ENCODE data around the gene KRT80.
A peak's percentile ranks its signal among the peaks of the same experiment; 100 is the strongest.

KRT80 gene

DNA sequence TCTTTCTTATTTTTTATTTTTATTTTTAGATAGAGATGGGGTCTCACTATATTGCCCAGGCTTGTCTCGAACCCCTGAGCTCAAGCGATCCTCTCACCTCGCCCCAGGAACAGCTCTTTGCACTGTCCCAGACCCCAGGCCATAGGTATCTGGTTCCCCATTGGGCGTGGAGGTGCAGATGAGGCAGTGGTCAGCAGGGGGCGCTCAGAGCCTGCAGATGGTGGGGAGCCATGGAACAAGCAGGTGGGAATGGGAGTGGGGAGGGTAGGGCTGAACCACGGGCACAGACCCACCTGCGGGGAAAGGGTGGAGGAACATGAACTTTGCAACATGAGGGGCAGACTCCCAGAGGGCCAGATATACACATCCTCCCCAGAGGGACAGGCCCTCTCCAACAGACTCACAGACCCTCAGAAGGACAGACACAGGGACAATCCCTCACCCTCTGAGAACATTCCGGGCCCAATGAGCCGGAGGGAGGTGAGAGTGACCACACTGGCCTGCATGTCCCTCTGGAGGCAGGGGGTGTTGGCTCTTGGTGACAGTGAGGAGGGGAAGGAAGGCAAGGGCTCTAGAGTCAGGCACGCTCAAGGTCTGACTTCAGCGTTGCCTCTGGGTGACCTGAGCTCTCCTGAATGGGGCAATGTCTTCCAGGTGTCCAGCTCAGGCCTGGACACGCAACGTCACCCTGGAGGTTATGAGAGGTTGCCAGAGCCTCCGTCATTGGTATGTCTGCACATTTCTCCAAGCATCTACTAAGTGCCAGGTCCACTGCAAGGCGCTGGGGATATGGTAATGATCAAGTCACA lies 34.9 kb downstream of the KRT80 start:
- DNase-seq (ENCODE audit: low read depth in 2 of 3, low spot score in 2 of 3), result peak; percentile 31 to 62 (median 61)

DNA sequence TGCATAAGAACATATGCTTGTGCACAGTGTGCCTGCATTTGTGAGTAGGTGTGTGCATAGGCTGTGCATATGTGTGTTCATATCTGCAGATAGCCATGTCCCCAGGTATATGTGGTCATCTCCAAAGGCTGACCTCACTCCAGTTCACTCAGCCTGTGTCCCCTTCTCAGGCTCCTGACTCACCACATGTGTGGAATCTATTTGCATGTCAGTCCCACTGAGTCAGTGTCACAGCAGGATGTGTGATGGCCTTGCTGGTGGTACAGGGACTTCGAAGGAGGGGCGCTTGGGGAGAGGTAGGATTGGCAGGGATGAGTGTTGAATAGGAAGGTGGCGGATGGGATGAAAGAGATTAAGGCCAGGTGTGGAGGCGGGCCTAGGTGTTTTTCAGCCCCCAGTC lies 35.5 kb downstream of the KRT80 start:
- DNase-seq (ENCODE audit: low read depth in 2 of 3, low spot score in 2 of 3), result no peak

- no peak for DNase-seq (ENCODE audit: low read depth in 2 of 3, low spot score in 2 of 3)
Measured at GRCh38 chr12:52155048-52155868, 36.6 kb downstream of the KRT80 start.

DNA sequence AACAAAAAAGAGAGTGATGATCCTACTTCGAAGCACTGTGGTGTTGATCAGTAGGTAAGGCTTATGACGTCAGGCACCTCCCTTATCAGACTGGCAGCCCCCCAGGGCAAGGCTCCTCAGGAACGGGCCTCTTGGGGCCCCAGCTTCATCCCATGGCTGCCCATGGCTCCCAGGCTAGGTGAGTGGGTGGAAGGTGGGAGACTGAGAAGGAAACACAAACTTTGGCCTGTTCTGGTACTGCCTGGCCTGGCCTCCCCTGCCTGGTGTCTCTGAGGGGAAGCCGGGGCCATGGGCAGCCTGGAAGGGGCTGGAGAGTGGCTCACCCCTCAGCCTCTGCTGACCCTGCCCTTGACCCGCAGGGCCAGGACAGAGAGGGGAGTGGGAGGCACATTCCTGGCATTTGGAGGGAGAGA lies 38.9 kb downstream of the KRT80 start:
- DNase-seq (ENCODE audit: low read depth in 2 of 3, low spot score in 2 of 3), result no peak

DNA sequence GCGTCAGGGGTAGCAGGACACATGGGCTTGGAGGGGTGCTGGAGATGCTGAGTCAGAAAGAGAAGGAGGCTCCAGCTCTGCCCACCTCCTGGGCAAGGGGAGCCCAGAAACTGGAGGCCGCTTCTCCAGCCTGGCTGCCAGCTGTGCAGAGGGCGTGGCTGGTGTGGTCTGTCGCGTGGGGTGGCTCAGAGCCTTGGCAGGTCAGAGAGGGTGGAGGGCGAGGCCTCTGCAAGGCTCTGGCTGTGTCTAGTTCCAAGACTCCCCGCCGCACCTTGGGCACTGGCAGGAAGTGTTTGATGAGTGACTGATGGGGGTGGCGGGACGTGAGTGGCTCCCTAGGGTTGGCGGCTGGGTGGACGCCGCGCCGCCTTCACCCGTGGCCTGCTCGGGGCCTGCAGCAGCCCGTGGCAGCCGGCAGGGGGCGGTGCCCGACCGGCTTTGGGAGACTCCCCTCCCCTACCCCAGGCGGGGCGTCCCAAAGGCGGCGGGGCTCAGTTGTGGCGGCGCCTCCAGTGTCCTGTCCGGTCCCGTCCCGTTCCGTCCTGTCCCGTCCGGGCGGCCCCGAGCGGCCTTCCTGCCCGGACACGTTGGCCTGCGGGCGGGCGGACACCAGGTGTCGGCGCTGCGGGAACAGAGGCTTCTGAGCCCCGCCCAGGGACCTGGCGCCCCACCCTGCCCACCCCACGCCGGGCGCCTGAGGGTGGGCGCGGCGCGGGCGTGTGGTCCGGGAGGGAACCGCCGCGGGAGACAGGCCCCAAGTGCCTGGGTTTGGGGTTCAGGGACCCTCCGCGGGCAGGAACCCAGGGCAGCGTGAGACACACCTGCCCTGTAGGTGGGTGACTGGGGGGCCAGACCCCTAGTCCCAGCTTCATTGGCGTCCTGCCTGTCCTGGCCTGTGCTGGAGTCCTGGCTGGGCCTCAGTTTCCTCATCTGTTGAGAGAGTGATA lies 39.7 kb downstream of the KRT80 start:
- peak in 2 of 3 experiments; percentile 20 to 42 for DNase-seq (ENCODE audit: low read depth in 2 of 3, low spot score in 2 of 3)

- DNase-seq (ENCODE audit: low read depth in 2 of 3, low spot score in 2 of 3), result no peak
Measured at GRCh38 chr12:52151153-52151836, 40.5 kb downstream of the KRT80 start.

DNA sequence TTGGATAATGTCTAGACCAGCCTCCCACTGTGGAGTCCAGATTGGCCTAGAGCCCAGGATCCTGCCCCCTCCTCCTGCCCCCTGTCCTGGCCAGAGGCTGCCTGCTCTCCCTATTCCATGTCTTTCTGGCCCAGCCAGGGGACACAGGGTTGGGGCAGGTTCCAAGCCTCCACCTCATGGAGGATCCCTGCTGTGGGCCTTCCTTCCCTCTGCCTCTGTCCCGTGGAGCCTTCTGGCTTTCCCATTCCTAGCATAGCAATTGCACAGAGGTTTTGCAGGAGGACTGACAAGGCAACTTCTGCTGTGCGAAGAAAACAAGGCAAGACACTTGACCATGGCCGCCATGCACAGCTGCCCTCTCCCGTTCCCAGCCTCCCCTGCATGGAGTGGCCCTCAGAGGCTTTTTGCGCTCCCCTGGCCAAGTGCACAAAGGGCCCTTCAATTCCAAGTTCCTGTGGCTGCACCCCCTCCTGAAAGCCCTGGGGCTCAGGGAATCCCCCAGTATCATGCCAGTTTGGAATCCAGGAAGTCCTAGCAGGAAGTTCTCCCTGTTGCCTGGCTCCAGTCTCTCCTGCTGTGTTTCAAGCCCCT lies 42.1 kb downstream of the KRT80 start:
- DNase-seq (ENCODE audit: low read depth in 2 of 3, low spot score in 2 of 3), result no peak

- DNase-seq (ENCODE audit: low read depth in 2 of 3, low spot score in 2 of 3), result no peak
Measured at GRCh38 chr12:52149182-52149641, 42.6 kb downstream of the KRT80 start.

- DNase-seq (ENCODE audit: low read depth in 2 of 3, low spot score in 2 of 3), result no peak
Measured at GRCh38 chr12:52148464-52149181, 43.2 kb downstream of the KRT80 start.

DNA sequence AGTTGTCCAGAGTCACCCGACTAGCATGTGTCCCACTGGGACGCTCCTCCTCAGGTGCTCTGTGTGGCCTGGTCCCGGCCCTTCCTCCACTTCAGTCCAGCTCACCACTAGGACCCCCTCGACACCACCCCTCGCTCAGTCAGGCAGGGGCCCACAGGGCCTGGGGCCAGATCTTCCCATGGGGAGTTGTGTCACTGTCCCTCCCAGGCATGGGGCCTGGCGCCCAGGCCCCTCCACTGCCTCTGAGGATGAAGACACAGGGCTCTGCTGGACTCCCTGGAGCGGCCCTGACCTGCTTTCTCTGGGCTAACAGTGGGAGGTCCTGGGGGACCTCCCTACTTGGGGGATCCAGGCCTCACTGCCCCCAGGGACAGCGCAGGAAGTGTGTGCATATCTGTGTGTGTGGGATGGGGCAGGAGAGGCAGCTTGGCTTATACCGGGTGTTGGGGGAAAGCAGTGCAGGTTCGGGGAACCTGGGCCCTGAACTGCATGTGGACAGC lies 43.8 kb downstream of the KRT80 start:
- DNase-seq (ENCODE audit: low read depth in 2 of 3, low spot score in 2 of 3), result no peak

DNA sequence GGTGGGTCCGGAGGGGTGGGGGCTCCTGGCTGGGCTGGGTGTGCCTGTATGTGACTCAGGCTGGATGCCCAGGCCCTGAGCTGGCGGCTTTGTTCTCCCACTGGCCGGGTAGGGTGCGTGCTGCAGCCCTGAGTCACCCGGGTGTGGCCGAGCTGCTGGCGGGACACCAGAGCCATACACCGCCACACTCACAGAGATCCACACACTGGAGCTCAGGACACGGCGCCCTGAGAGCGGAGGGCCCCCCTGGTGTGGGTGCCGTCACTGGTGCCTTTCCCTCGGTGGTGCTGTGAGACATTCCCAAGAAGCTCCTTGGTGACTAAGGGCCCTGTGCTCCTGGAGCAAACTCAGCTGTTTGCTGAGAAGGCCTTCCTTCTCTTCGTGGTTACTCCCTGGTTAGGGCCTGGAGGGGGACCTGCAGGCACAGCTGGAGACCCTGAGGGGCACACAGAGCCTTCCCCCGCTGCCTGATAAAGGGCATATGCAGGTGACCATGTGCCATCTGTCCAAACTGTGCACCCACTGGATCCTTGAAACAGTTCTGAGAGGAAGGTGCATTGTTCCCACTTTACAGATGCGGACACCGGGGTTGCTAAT lies 44.3 kb downstream of the KRT80 start:
- no peak for DNase-seq (ENCODE audit: low read depth in 2 of 3, low spot score in 2 of 3)

- no peak for DNase-seq (ENCODE audit: low read depth in 2 of 3, low spot score in 2 of 3)
Measured at GRCh38 chr12:52146822-52147366, 44.9 kb downstream of the KRT80 start.

DNA sequence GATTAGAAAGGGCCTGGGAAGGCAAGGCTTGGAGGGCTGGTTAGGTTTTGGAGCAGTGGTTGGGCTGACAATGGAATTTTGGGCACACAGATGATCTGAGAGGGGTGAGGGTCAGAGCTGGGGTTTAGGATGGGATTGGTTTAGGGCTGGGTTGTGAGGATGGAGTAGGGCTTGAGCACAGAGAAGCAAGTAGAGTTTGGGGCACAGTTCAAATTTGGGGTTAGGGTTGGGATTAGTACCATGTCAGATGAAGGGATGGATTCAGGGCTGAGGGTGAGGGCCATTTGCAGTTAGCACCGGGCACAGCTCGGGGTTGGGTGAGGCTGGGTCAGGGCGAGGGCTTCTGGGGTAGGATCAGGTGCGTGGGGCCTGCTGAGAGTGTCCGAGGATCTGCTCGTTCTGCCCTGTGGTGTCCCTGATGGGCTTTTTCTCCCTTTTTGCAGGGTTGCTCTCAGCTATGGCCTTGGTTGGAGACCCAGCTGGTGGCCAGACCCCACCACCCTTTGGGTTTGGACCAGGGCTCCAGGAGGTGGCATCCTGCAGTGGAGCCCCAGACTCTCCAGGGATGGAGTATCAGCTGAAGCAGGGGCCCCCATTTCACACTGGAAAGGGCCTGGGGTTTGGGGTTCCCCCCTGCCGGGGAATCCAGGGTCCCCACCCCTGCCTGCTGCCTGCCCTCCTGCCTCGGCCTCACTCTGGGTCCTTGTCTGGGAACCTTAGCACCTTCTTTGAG lies 45.6 kb downstream of the KRT80 start:
- no peak for DNase-seq (ENCODE audit: low read depth in 2 of 3, low spot score in 2 of 3)

GRCh38 chr12:52145228-52146088 lies 46.4 kb downstream of the KRT80 start:
- no peak for DNase-seq (ENCODE audit: low read depth in 2 of 3, low spot score in 2 of 3)

DNA sequence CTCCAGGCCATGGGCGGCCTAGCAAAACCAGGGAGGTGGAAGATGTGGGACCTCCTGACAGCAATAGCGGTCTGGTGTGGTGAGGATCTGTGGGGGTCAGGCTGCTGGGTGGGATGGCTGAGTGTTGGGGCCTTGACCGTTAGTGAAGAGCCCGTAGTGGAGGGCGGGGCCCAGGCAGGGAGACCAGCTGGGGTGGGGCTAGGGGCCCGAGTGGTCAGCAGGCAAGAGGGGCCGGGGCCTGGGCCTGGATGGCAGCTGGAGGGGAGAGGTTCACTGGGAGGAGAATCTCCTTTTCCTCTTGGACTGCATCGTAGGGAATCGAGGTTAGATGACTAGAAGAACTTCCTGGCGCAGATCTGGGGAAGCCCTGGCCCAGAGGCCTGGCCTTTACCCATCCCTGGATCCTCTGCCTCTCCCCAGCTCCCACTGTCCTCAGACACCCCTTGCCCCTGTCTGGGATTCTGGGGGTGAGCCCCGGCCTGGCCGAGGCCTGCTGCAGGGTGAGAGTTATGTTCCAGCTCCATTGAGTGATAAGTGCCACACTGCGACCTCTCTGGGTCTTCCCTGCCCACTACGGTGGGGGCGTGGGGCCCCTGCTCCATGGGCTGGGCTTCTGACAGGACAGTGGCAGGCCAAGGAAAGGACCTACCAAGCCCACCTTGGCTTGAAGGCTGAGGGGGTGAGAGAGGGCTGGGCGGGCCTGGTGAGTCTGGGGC lies 47.1 kb downstream of the KRT80 start:
- DNase-seq (ENCODE audit: low read depth in 2 of 3, low spot score in 2 of 3), result no peak

DNA sequence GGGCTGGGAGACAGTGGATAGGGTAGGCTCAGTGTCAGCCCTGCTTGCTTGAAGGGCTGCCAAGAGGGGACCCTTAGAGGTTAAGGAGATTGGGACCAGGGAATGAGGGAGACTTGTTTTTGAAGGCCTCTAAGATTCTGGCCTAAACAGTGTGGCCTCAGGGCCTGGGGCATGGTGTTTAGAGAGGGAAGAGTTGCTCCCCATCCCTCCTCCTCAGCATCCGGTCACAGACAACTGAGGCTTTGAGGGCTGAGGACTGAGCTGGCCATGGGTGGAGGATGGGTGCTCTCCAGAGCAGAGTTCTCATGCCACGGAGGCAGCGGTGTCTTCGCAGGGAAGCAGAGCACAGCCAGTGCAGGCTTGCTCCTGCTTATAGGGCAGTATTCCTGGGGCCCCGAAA lies 49.4 kb downstream of the KRT80 start:
- no peak for DNase-seq (ENCODE audit: low read depth in 2 of 3, low spot score in 2 of 3)

All from activated CD8-positive, alpha-beta memory T cell treated with anti-CD3 and anti-CD28 coated beads for 48 hours (primary cell).